Peyer's patch (tissue), 4 donors: ENCODE data around the gene VAV3. TPM values are rescaled to one million over a fixed set of nuclear protein-coding genes. Genes with fewer than 3 reads are reported as not detected.

ENCODE experiments used
- DNase-seq, 3 donors: peaks; one replicate each; pipeline ENCODE4 v3.0.0-alpha.2; 2017 to 2019
- H3K27ac ChIP-seq, 4 donors: fragments of 200-600 bp; sonication (generic); one replicate each; pipeline ENCODE4 v1.5.1; 2016 to 2019
- H3K27me3 ChIP-seq, 2 donors: fragments of 200-600 bp; sonication (generic); one replicate each; pipeline ENCODE4 v1.5.1; 2019
- H3K36me3 ChIP-seq, 3 donors: fragments of 200-600 bp; sonication (generic); one replicate each; pipeline ENCODE4 v1.5.1; 2016 to 2019
- H3K4me1 ChIP-seq, 4 donors: fragments of 200-600 bp; sonication (generic); one replicate each; pipeline ENCODE4 v1.5.1; 2016 to 2019
- H3K4me3 ChIP-seq, 4 donors: fragments of 200-600 bp; sonication (generic); 1 replicate in 3 of 4; 2 replicates in 1 of 4; pipeline ENCODE4 v1.5.1; 2016 to 2019; ENCODE audit warnings: mild to moderate bottlenecking in 1 of 4
- H3K9me3 ChIP-seq, 4 donors: fragments of 200-600 bp; sonication (generic); one replicate each; pipeline ENCODE4 v1.5.1; 2016 to 2019; ENCODE audit warnings: mild to moderate bottlenecking in 1 of 4
- CTCF ChIP-seq, 6 experiments: fragments of 450-650 bp in 4 of 6; fragments of 200-600 bp in 2 of 6; sonication (generic) in 1 of 6; IDR thresholded peaks; one replicate each; pipeline ENCODE4 v1.5.1; 2017 to 2019; ENCODE audit warnings: antibody characterized with exemption in 6 of 6, mild to moderate bottlenecking in 3 of 6, moderate library complexity in 1 of 6
- POLR2A ChIP-seq, 2 donors: fragments of 450-650 bp; IDR thresholded peaks; one replicate each; pipeline ENCODE4 v1.5.1; 2017; ENCODE audit warnings: antibody characterized with exemption in 2 of 2, mild to moderate bottlenecking in 2 of 2, moderate library complexity in 2 of 2
- total RNA-seq, 4 donors: library from RNA; depleted of rRNA; stranded (reverse); fragments of >200 nt; gene quantifications; one replicate each; pipeline ENCODE4 v1.1.0, GENCODE V29; 2016

VAV3 gene
- total RNA-seq, 4 donors from 2014 or later: 32.1 to 60.9 (median 41.5) TPM

GRCh38 chr1:107617921-107618320 lies 347.1 kb downstream of the VAV3 start:
- no peak overlapping the region for H3K4me3 ChIP-seq
- no peaks in the 10 kb centered on the region for H3K4me1 ChIP-seq
- no peaks in the 10 kb centered on the region for H3K9me3 ChIP-seq
- no peak for DNase-seq
- peaks cover 0 to 18% (median 0%) of the 10 kb centered on the region in 3 donors for H3K36me3 ChIP-seq
- H3K27ac ChIP-seq: no peak overlapping the region
- TF ChIP-seq CTCF (IDR thresholded peaks at IDR 0.05) (no peak), POLR2A (IDR thresholded peaks at IDR 0.05) (no peak)
- H3K27me3 ChIP-seq: no peaks in the 10 kb centered on the region

DNA sequence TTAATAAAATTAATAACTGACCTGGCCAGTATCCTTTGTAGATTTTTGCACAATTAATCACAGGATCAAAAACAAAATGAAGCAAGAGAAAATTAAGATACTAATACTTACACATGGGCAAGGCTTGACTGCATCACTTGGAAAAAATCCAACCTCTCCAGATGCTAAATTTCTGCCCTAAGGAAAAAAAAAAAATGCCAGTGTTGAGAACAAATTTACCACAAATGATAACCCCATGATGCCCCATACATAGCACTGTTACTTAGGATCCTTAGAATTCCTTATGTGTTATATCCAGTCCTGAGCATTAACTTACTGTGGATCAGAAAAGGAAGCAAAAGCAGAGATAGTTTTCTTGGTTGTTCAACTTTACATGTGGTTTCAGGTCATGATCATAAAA lies 347.5 kb downstream of the VAV3 start:
- DNase-seq: no peak
- Histone ChIP-seq H3K9me3 (no peaks in the 10 kb centered on the region), H3K4me3 (no peak overlapping the region), H3K36me3 (peaks cover 0 to 18% (median 0%) of the 10 kb centered on the region in 3 donors), H3K27me3 (no peaks in the 10 kb centered on the region), H3K4me1 (no peaks in the 10 kb centered on the region), H3K27ac (no peak overlapping the region)
- TF ChIP-seq POLR2A (IDR thresholded peaks at IDR 0.05): no peak
- no peak for TF ChIP-seq CTCF (IDR thresholded peaks at IDR 0.05)

DNA sequence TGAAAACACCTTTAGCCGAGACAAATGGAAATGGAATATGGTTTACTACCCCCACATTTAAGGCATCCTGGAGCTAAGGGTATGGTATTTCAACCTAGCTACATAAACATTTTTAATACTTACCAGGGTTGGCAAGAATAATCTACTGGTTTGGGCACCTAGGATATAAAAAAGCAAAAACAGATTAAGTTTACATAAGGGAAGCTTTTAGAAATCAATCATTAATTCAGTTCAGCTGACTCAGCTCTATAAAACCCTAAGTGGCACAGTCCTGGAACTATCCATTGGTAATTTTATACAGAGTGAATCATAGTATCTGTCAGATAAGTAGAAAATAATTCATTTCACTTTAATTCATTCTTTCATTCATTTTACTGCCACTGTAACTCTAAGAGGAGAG lies 355.2 kb downstream of the VAV3 start:
- Histone ChIP-seq H3K27ac (no peak overlapping the region), H3K36me3 (no peaks in the 10 kb centered on the region), H3K4me3 (no peak overlapping the region), H3K9me3 (no peaks in the 10 kb centered on the region), H3K27me3 (no peaks in the 10 kb centered on the region), H3K4me1 (no peaks in the 10 kb centered on the region)
- no peak for DNase-seq
- TF ChIP-seq CTCF (IDR thresholded peaks at IDR 0.05) (no peak), POLR2A (IDR thresholded peaks at IDR 0.05) (no peak)

- Histone ChIP-seq H3K27me3 (no peaks in the 10 kb centered on the region), H3K4me3 (no peak overlapping the region), H3K4me1 (no peaks in the 10 kb centered on the region), H3K9me3 (no peaks in the 10 kb centered on the region), H3K27ac (no peak overlapping the region), H3K36me3 (no peaks in the 10 kb centered on the region)
- DNase-seq: no peak
- no peak for TF ChIP-seq CTCF (IDR thresholded peaks at IDR 0.05)
- TF ChIP-seq POLR2A (IDR thresholded peaks at IDR 0.05): no peak
Measured at GRCh38 chr1:107604825-107605224, 360.2 kb downstream of the VAV3 start.

DNA sequence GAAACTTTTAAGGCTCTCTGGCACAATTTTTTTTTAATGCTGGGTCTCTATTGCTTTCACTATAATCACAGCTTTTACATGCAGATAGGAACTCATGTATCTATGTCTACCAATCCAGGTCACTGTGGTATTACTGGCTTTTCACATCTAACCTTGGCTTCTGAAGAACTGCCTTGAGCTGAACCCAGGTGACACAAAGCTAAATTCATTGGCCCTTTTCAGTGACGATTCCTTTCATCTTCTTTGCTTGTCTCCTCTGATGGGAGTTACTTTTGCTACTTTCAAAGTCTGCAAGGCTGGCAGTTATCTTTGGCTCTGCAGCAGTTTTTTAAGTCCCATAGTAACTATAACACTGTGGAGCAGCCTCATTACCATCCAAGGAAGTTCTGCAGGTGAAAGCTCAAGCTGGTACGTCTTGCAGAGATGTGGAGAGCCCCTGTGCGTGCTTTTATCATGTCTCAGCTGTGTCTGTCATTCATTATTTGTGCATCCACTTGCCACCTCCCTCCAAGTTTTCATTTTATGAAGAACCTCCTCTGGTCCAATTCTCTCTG lies 364.3 kb downstream of the VAV3 start:
- Histone ChIP-seq H3K4me1 (no peaks in the 10 kb centered on the region), H3K27me3 (no peaks in the 10 kb centered on the region), H3K4me3 (no peak overlapping the region), H3K27ac (no peak overlapping the region), H3K36me3 (no peaks in the 10 kb centered on the region), H3K9me3 (no peaks in the 10 kb centered on the region)
- TF ChIP-seq POLR2A (IDR thresholded peaks at IDR 0.05) (no peak), CTCF (IDR thresholded peaks at IDR 0.05) (no peak)
- DNase-seq: no peak

DNA sequence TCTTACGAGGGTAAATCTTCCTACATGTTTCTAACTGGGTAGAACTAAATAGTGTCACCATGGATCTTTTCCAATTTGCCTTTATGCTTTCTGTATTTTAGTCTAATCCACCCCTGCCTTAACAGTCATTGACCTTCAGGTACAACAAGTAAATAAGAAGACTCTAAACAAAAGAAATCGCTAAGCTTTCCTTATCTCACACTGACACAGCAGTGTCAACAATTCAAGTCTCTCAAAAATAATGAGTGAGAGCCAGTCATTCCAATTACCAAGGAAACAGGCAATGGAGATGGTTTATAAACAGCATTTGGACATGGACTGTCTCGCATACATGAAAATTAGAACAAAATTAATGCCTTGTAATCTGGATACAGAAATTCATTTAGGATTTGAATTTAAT lies 365.8 kb downstream of the VAV3 start:
- Histone ChIP-seq H3K4me1 (no peaks in the 10 kb centered on the region), H3K36me3 (no peaks in the 10 kb centered on the region), H3K9me3 (no peaks in the 10 kb centered on the region), H3K4me3 (no peak overlapping the region), H3K27ac (no peak overlapping the region), H3K27me3 (no peaks in the 10 kb centered on the region)
- no peak for TF ChIP-seq POLR2A (IDR thresholded peaks at IDR 0.05)
- no peak for TF ChIP-seq CTCF (IDR thresholded peaks at IDR 0.05)
- DNase-seq: no peak
